HG02763 (cell line): ENCODE measurements around the gene MORC1.
"Not testable (repeated sequence)": the region's sequence is repeated elsewhere in the genome, so short reads cannot be mapped to it uniquely, and the experiment has no call there.

Source experiments
- ATAC-seq: cut with Tn5 transposase; IDR thresholded peaks from one replicate; pipeline ENCODE4 v1.9.1; 2021; ENCODE audit warnings: mild to moderate bottlenecking, moderate library complexity; ENCODE audit not compliant: unreplicated experiment

Gene MORC1

DNA sequence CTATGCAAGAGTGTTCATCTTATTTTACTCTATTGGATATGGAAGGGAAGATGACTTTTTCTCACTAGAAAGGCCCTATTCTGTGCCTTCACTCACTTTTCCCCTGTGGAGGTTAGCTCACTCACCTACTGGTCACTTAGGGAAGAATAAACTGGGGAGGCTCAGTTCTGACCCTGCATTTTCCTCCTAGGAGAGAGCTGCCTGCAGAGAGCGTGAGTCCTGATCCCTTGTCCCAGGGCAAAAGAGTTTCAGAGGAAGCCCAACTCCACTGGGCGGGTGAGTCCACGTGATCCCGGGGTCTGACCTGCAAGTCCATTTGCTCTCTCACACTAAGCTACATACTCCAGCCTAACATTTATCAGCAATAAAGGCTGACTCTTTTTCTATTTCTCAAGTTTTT is 8.4 kb downstream of the MORC1 start:
- ATAC-seq: no peak

GRCh38 chr3:109098079-109098644 is 19.8 kb downstream of the MORC1 start:
- peak; percentile 50 for ATAC-seq

DNA sequence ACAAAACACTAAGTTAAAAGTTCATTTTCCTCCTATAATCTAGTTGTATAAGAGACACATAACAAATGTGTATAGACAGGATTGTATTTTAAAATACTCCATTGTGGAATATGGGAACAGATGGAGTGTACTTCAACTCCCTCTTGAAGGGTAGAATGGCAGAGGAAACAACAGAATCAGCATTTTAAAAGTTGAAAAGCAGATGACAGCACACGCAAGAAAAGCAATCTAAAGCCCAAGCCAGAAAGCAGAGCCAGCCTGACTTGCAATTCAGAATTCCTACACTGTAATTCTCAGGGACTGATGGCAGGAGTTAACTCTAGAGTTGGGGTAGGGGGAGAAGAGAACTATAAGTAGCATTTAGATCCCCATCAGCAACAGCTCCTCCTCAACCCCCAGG is 22.8 kb downstream of the MORC1 start:
- no peak for ATAC-seq

DNA sequence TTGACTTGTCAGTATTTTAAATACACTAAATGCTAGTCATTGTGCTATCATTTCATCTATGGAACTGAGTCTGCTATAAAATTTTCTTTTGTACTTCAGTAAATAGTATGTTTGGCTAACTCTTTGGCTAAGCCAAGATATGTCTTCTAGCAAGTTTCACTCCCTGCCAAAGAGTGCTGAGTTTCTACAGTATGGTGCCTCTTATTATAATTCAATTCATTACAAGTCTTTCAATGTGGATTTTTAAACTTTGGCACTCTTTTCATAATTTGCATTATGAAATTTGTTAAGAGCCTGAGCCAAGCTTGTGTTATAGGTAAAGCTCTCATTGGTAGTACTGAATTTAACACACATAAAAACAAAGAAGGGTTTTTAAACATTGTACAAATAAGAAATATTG is 24.4 kb downstream of the MORC1 start:
- no peak for ATAC-seq

- no peak for ATAC-seq
Observed at GRCh38 chr3:109091846-109092245, 26.1 kb downstream of the MORC1 start.

GRCh38 chr3:109089265-109089664 is 28.7 kb downstream of the MORC1 start:
- ATAC-seq: no peak

GRCh38 chr3:109081746-109082510 is 36.0 kb downstream of the MORC1 start:
- peak; percentile 100 for ATAC-seq

DNA sequence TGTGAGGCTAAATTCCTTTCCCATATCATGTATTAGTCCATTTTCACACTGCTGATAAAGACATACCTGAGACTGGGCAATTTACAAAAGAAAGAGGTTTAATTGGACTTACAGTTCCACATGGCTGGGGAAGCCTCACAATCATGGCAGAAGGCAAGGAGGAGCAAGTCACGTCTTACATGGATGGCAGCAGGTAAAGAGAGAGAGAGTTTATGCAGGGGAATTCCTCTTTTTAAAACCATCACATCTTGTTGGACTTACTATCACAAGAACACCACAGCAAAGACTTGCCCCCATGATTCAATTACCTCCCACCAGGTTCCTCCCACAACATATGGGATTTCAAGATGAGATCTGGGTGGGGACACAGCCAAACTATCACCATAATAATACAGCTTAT is 37.8 kb downstream of the MORC1 start:
- not testable (repeated sequence) for ATAC-seq

DNA sequence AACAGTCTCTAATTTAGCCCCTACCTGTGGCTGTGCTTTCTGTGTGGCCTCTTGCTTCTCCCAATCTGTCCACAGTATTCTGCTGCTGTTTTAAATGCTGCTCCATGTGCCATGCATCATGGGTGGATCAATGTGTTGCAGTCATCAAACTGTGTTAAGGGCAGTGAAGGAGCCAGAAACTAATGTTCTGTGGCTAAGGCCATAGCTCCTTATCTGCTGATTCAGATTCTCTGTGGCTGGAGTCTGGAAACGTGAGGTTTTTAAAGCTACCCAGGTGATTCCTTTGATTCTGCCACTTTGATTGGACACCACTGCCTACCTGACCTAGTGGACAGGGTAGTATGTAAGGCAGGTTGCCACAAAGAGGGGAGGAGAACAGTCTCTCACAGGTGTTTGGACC is 44.8 kb downstream of the MORC1 start:
- ATAC-seq: no peak

DNA sequence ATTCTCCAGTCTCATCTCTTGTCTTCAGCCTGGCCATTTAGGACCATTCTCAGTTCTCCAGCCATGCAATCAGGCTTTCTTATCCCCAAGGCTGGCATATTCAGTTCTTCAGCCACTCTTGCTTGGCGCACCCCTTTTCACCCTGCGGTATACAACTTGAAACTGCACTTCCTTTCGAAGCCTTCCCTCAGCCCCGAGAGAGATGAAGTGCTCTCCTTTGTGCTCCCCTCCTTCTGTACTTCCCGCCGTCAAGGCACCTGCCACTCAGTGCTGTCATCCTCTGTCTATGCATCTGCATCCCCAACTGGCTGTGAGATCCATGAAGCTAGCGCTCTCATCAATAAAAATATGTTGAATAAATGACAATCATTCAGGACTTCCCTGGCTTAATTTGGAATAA is 45.7 kb downstream of the MORC1 start:
- ATAC-seq: peak; percentile 90

DNA sequence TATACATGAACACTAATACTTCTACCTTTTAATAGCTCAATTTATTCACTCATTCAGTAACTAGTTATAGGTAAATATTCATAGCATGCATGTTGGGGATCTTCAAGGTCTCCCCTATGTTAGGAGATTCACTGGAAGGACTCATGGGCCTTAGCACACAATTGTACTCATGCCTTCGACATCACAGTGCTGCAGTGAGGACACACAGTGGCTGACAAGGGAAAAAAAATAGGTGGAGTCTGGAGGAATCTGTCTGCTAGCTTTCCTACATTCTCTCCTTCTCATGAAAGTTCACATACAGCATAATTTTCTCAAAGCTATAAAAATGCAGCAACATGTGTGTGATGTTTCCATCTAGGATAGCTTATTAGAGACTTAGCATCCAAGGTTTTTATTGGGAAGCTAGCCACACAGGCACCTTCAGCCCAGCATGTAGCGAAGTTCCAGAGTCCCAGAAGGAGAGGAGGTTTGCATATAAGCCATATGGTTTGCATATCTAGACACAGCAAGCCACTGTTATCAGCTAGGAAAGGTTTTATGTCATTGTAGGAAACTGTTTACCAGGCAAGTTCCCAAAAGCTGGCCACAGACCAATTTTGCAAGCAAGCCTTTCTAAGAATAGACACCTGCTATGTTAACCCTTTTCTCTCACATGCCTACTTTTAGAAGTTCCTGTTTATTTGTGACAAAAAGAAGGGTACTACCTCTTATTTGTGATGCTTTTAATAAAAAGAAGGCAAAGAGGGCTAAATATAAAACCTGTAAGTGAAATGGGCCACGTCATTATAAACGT is 46.4 kb downstream of the MORC1 start:
- peak; percentile 47 for ATAC-seq

- no peak for ATAC-seq
Observed at GRCh38 chr3:109070211-109070610, 47.7 kb downstream of the MORC1 start.

DNA sequence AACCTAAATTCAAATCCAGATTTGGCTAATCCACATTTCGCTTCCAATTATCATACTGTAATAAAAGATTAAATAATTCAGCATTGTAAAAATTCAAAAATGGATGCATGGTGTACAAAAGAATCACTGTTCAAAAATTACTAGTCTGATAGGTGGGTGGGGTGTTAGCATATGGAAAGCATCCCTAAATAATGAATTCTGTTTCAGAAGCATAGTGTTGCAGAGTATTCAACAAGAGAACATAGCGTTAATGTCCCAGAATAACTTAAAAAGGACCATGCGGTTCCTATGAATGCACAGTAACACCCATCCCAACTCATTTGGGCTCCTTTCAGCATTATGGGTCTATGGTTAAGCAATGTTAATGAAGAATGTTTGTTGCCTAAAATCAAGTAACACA is 51.1 kb downstream of the MORC1 start:
- ATAC-seq: no peak

GRCh38 chr3:109059264-109059663 is 58.7 kb downstream of the MORC1 start:
- no peak for ATAC-seq

- no peak for ATAC-seq
Observed at GRCh38 chr3:109057616-109058015, 60.3 kb downstream of the MORC1 start.

DNA sequence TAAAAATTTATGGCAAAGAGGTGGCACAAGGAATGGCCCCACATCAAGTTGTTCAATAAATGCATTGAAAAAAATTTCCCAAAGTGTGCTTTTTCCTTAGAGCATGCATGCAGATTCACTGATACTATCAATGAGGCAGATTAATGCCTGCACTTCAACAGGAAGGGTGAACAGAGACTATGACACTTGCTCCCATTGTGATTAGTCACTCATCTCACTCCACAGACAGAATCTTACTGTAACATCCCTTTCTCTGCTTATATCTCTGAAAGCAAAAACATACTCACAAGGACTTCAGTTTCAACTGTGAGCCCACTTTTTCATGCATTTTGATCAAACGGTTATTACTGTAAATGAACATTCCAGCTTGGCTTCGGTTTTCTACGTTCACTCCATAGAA is 60.9 kb downstream of the MORC1 start:
- no peak for ATAC-seq

GRCh38 chr3:109050591-109051167 is 67.3 kb downstream of the MORC1 start:
- ATAC-seq: peak; percentile 79

- no peak for ATAC-seq
Observed at GRCh38 chr3:109047366-109047765, 70.6 kb downstream of the MORC1 start.

DNA sequence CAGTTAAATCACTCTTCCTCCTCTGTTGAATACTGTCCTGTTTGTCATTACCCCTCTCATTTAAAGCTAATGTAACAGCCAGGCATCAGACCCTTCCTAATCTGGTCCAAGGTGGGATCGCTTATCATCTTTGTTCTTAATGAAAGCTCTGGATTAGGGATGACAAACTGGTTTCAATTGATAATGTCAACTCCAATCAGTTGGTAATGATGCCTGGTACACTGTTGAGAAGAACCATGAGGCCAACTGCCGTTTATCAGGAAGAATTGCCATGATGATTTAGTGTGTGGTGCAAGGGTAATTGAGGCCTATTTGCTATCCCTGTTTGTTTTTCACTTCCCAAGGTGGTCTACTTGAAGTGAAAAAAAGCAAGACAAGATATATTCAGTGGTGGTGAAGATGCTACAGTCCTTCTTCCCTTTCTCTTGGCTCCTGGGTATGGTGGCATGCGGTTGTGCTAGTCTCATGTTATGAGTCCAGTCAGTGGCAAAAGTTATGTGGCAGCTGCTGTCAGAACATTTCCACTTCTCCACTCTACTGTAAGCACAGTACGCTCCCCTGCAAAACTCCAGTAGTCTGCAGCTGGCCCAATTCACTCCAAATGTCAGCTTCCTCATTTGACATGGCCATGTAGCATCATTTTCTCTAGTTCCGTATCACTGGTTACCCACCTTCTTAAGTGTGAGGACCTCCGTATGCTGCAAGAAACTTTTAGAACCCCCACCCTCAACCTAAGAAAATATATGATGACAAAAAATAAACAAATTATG is 72.5 kb downstream of the MORC1 start:
- no peak for ATAC-seq

GRCh38 chr3:109035082-109035481 is 82.9 kb downstream of the MORC1 start:
- ATAC-seq: no peak
